Anterior cingulate cortex (tissue), 58 donors: ENCODE data around the gene BBOX1.
"Not testable (repeated sequence)": the region's sequence is repeated elsewhere in the genome, so short reads cannot be mapped to it uniquely, and the experiment has no call there.

ENCODE experiments used
- DNase-seq, 58 donors: peaks; one replicate each; lab custom pipeline; 2025; lab: John Stamatoyannopoulos, UW

The BBOX1 gene

GRCh38 chr11:27076121-27076589 is 35.5 kb downstream of the BBOX1 start:
- DNase-seq = no peak

GRCh38 chr11:27081056-27081455 is 40.4 kb downstream of the BBOX1 start:
- no peak for DNase-seq

GRCh38 chr11:27083241-27083640 is 42.6 kb downstream of the BBOX1 start:
- DNase-seq = no peak

GRCh38 chr11:27083782-27084181 is 43.2 kb downstream of the BBOX1 start:
- DNase-seq = no peak

GRCh38 chr11:27084518-27084917 is 43.9 kb downstream of the BBOX1 start:
- no peak for DNase-seq

- no peak for DNase-seq
These were observed 44.5 kb downstream of the BBOX1 start for GRCh38 chr11:27085111-27085510.

GRCh38 chr11:27085605-27086004 is 45.0 kb downstream of the BBOX1 start:
- DNase-seq = no peak

GRCh38 chr11:27087432-27087831 is 46.8 kb downstream of the BBOX1 start:
- DNase-seq = no peak

- peak in 1 of 58 donors; percentile 13 for DNase-seq
These were observed 47.7 kb downstream of the BBOX1 start for GRCh38 chr11:27088353-27088752.

GRCh38 chr11:27089746-27090145 is 49.1 kb downstream of the BBOX1 start:
- DNase-seq = no peak

- DNase-seq = not testable (repeated sequence)
These were observed 49.8 kb downstream of the BBOX1 start for GRCh38 chr11:27090357-27090948.

- no peak for DNase-seq
These were observed 53.5 kb downstream of the BBOX1 start for GRCh38 chr11:27094120-27094519.

GRCh38 chr11:27095059-27095458 is 54.4 kb downstream of the BBOX1 start:
- DNase-seq = no peak

- no peak for DNase-seq
These were observed 55.3 kb downstream of the BBOX1 start for GRCh38 chr11:27095887-27096286.

- no peak for DNase-seq
These were observed 56.9 kb downstream of the BBOX1 start for GRCh38 chr11:27097551-27097950.

GRCh38 chr11:27100534-27100933 is 59.9 kb downstream of the BBOX1 start:
- no peak for DNase-seq

GRCh38 chr11:27107548-27107947 is 66.9 kb downstream of the BBOX1 start:
- DNase-seq = no peak

- DNase-seq = no peak
These were observed 68.2 kb downstream of the BBOX1 start for GRCh38 chr11:27108809-27109208.

- DNase-seq = no peak
These were observed 71.3 kb downstream of the BBOX1 start for GRCh38 chr11:27111896-27112295.

GRCh38 chr11:27112946-27113345 is 72.3 kb downstream of the BBOX1 start:
- no peak for DNase-seq

- no peak for DNase-seq
These were observed 74.5 kb downstream of the BBOX1 start for GRCh38 chr11:27115051-27115650.

- no peak for DNase-seq
These were observed 76.1 kb downstream of the BBOX1 start for GRCh38 chr11:27116684-27117083.

GRCh38 chr11:27118371-27118770 is 77.8 kb downstream of the BBOX1 start:
- DNase-seq = no peak
